ENCODE measurements around the gene KCNH1. TPM values are rescaled to one million over a fixed set of nuclear protein-coding genes. Genes with fewer than 3 reads are reported as not detected.

The KCNH1 gene
- total and polyA plus RNA-seq, 2 experiments from 2014 or later: 0.28 TPM; not detected in 1

DNA sequence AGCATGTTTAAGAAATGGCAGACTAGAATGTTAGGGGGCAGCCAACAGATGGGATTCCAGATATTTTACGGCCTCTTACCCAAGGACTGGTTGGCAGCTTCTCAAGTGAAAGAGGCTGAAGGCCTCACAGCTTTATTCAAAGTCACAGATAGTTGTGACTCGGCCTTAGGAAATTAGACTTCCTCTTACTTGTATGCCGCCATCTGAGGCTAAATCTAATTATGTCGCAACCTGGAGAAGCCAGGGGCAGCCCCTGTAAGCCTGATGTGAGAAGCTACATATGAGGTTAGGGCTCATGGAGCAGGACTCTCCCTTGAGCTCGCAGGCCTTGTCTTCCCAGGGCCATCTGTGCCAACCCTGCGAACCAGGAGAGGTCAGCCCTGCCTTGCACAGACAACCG is 452.8 kb downstream of the KCNH1 start (continued):
- TF ChIP-seq, protein P1, sequence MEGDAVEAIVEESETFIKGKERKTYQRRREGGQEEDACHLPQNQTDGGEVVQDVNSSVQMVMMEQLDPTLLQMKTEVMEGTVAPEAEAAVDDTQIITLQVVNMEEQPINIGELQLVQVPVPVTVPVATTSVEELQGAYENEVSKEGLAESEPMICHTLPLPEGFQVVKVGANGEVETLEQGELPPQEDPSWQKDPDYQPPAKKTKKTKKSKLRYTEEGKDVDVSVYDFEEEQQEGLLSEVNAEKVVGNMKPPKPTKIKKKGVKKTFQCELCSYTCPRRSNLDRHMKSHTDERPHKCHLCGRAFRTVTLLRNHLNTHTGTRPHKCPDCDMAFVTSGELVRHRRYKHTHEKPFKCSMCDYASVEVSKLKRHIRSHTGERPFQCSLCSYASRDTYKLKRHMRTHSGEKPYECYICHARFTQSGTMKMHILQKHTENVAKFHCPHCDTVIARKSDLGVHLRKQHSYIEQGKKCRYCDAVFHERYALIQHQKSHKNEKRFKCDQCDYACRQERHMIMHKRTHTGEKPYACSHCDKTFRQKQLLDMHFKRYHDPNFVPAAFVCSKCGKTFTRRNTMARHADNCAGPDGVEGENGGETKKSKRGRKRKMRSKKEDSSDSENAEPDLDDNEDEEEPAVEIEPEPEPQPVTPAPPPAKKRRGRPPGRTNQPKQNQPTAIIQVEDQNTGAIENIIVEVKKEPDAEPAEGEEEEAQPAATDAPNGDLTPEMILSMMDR (conservative IDR thresholded peaks at IDR 0.05; ENCODE audit: low read depth in 2 of 2): no peak
- TF ChIP-seq, protein P2, sequence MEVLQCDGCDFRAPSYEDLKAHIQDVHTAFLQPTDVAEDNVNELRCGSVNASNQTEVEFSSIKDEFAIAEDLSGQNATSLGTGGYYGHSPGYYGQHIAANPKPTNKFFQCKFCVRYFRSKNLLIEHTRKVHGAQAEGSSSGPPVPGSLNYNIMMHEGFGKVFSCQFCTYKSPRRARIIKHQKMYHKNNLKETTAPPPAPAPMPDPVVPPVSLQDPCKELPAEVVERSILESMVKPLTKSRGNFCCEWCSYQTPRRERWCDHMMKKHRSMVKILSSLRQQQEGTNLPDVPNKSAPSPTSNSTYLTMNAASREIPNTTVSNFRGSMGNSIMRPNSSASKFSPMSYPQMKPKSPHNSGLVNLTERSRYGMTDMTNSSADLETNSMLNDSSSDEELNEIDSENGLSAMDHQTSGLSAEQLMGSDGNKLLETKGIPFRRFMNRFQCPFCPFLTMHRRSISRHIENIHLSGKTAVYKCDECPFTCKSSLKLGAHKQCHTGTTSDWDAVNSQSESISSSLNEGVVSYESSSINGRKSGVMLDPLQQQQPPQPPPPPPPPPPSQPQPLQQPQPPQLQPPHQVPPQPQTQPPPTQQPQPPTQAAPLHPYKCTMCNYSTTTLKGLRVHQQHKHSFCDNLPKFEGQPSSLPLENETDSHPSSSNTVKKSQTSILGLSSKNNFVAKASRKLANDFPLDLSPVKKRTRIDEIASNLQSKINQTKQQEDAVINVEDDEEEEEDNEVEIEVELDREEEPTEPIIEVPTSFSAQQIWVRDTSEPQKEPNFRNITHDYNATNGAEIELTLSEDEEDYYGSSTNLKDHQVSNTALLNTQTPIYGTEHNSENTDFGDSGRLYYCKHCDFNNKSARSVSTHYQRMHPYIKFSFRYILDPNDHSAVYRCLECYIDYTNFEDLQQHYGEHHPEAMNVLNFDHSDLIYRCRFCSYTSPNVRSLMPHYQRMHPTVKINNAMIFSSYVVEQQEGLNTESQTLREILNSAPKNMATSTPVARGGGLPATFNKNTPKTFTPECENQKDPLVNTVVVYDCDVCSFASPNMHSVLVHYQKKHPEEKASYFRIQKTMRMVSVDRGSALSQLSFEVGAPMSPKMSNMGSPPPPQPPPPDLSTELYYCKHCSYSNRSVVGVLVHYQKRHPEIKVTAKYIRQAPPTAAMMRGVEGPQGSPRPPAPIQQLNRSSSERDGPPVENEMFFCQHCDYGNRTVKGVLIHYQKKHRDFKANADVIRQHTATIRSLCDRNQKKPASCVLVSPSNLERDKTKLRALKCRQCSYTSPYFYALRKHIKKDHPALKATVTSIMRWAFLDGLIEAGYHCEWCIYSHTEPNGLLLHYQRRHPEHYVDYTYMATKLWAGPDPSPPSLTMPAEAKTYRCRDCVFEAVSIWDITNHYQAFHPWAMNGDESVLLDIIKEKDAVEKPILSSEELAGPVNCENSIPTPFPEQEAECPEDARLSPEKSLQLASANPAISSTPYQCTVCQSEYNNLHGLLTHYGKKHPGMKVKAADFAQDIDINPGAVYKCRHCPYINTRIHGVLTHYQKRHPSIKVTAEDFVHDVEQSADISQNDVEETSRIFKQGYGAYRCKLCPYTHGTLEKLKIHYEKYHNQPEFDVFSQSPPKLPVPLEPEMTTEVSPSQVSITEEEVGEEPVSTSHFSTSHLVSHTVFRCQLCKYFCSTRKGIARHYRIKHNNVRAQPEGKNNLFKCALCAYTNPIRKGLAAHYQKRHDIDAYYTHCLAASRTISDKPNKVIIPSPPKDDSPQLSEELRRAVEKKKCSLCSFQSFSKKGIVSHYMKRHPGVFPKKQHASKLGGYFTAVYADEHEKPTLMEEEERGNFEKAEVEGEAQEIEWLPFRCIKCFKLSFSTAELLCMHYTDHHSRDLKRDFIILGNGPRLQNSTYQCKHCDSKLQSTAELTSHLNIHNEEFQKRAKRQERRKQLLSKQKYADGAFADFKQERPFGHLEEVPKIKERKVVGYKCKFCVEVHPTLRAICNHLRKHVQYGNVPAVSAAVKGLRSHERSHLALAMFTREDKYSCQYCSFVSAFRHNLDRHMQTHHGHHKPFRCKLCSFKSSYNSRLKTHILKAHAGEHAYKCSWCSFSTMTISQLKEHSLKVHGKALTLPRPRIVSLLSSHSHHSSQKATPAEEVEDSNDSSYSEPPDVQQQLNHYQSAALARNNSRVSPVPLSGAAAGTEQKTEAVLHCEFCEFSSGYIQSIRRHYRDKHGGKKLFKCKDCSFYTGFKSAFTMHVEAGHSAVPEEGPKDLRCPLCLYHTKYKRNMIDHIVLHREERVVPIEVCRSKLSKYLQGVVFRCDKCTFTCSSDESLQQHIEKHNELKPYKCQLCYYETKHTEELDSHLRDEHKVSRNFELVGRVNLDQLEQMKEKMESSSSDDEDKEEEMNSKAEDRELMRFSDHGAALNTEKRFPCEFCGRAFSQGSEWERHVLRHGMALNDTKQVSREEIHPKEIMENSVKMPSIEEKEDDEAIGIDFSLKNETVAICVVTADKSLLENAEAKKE (CRISPR knock-in tag; IDR thresholded peaks at IDR 0.05): no peak

DNA sequence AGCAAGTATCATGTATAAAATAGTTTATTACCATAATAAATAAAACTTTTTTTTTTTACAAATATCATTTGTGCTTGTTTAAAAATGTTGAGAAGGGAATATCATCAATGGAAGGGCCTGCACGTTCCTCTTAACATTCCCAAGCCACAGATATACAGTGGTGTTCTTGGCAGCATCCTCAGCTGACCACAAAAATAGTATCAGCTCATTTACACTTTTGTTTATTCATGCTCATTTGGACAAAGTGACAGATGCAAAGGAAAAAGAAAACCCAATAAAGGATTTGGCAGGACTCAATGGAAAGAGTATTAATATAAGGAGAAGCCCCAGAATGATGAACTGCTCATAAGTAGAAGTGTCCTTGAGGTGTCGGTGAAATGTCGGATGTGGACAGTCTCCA is 455.6 kb downstream of the KCNH1 start:
- Histone ChIP-seq H4K20me1 (replicated peaks; ENCODE audit: insufficient read depth) (no peaks in the 10 kb centered on the region), H3K9me2 (ENCODE audit: insufficient read depth) (no peaks in the 10 kb centered on the region; the same call in 1 of the 2 replicates), H3K79me2 (replicated peaks; ENCODE audit: insufficient read depth) (no peaks in the 10 kb centered on the region), H3K4me2 (no peak overlapping the region), H2AFZ (no peak overlapping the region), H3K4me3 (no peak overlapping the region), H3F3A (replicated peaks; ENCODE audit: low read depth) (no peaks in the 10 kb centered on the region), H3K36me3 (ENCODE audit: insufficient read depth) (no peaks in the 10 kb centered on the region), H3K27ac (ENCODE audit: low read depth) (no peak overlapping the region), H3K4me1 (ENCODE audit: insufficient read depth) (no peaks in the 10 kb centered on the region), H3K27me3 (ENCODE audit: insufficient read depth) (no peaks in the 10 kb centered on the region)
- H3K4me1 Mint-ChIP-seq: no peaks in the 10 kb centered on the region
- no peak overlapping the region for H3K4me3 Mint-ChIP-seq
- no peaks in the 10 kb centered on the region for H3K36me3 Mint-ChIP-seq (ENCODE audit: low read depth)
- H3K27me3 Mint-ChIP-seq (ENCODE audit: insufficient read depth, low read depth, poor library complexity): peaks cover 6% of the 10 kb centered on the region
- DNase-seq (ENCODE audit: low spot score) (no peak), ATAC-seq (no peak)
- no peaks in the 10 kb centered on the region; the same call in 2 of the 3 replicates for H3K9me3 Mint-ChIP-seq
- H3K27ac Mint-ChIP-seq: no peak overlapping the region
- no peak for TF ChIP-seq EZH2 (IDR thresholded peaks at IDR 0.05; ENCODE audit: low read depth, unreplicated experiment)
- TF ChIP-seq EZH2phosphoT487 (IDR thresholded peaks at IDR 0.05; ENCODE audit: unreplicated experiment): no peak
- TF ChIP-seq, protein P3, sequence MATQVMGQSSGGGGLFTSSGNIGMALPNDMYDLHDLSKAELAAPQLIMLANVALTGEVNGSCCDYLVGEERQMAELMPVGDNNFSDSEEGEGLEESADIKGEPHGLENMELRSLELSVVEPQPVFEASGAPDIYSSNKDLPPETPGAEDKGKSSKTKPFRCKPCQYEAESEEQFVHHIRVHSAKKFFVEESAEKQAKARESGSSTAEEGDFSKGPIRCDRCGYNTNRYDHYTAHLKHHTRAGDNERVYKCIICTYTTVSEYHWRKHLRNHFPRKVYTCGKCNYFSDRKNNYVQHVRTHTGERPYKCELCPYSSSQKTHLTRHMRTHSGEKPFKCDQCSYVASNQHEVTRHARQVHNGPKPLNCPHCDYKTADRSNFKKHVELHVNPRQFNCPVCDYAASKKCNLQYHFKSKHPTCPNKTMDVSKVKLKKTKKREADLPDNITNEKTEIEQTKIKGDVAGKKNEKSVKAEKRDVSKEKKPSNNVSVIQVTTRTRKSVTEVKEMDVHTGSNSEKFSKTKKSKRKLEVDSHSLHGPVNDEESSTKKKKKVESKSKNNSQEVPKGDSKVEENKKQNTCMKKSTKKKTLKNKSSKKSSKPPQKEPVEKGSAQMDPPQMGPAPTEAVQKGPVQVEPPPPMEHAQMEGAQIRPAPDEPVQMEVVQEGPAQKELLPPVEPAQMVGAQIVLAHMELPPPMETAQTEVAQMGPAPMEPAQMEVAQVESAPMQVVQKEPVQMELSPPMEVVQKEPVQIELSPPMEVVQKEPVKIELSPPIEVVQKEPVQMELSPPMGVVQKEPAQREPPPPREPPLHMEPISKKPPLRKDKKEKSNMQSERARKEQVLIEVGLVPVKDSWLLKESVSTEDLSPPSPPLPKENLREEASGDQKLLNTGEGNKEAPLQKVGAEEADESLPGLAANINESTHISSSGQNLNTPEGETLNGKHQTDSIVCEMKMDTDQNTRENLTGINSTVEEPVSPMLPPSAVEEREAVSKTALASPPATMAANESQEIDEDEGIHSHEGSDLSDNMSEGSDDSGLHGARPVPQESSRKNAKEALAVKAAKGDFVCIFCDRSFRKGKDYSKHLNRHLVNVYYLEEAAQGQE (IDR thresholded peaks at IDR 0.05; ENCODE audit: unreplicated experiment): no peak
- TF ChIP-seq CREB1 (CRISPR knock-in tag; IDR thresholded peaks at IDR 0.05; ENCODE audit: low read depth): no peak
- TF ChIP-seq, protein P1 (conservative IDR thresholded peaks at IDR 0.05; ENCODE audit: low read depth in 2 of 2): no peak
- TF ChIP-seq ZNF114 (CRISPR knock-in tag; IDR thresholded peaks at IDR 0.05): no peak

Data from GM23338 (cell line).